ENCODE data around the gene WDR4.

DNA sequence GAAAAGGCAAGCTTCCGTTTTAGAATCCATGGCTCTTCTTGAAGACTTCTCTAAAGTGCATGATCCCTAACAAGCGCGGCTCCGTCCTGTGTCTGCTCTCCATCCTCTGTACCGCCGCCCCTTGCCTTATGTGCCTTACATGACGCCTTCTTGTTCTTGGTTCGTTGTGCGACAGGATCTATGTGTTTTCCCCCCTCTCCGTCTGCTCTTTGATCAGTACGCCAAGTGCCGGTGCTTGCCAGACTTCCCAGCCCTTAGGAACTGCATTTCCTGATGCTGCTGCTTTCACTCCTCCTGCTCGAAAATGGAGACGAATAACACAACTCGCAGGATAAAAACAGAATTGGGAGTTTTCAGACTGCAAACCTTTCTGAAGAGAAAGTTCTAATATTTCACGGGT, 26.9 kb upstream of the WDR4 start:
- TF ChIP-seq ARNTL (CRISPR knock-in tag; IDR thresholded peaks at IDR 0.05; ENCODE audit: borderline replicate concordance, low read depth) (no peak), PATZ1 (CRISPR knock-in tag; IDR thresholded peaks at IDR 0.05; ENCODE audit: borderline replicate concordance) (no peak), ZFP30 (CRISPR knock-in tag; IDR thresholded peaks at IDR 0.05) (no peak), PPARA (CRISPR knock-in tag; IDR thresholded peaks at IDR 0.05; ENCODE audit: borderline replicate concordance) (no peak), RARB (CRISPR knock-in tag; IDR thresholded peaks at IDR 0.05) (no peak)
- TF ChIP-seq, protein P1, sequence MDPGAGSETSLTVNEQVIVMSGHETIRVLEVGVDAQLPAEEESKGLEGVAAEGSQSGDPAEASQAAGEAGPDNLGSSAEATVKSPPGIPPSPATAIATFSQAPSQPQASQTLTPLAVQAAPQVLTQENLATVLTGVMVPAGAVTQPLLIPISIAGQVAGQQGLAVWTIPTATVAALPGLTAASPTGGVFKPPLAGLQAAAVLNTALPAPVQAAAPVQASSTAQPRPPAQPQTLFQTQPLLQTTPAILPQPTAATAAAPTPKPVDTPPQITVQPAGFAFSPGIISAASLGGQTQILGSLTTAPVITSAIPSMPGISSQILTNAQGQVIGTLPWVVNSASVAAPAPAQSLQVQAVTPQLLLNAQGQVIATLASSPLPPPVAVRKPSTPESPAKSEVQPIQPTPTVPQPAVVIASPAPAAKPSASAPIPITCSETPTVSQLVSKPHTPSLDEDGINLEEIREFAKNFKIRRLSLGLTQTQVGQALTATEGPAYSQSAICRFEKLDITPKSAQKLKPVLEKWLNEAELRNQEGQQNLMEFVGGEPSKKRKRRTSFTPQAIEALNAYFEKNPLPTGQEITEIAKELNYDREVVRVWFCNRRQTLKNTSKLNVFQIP (CRISPR knock-in tag; IDR thresholded peaks at IDR 0.05; ENCODE audit: borderline replicate concordance, low read depth), result no peak
- TF ChIP-seq, protein P2, sequence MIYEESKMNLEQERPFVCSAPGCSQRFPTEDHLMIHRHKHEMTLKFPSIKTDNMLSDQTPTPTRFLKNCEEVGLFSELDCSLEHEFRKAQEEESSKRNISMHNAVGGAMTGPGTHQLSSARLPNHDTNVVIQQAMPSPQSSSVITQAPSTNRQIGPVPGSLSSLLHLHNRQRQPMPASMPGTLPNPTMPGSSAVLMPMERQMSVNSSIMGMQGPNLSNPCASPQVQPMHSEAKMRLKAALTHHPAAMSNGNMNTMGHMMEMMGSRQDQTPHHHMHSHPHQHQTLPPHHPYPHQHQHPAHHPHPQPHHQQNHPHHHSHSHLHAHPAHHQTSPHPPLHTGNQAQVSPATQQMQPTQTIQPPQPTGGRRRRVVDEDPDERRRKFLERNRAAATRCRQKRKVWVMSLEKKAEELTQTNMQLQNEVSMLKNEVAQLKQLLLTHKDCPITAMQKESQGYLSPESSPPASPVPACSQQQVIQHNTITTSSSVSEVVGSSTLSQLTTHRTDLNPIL (CRISPR knock-in tag; IDR thresholded peaks at IDR 0.05; ENCODE audit: low read depth), result no peak

All from SK-N-SH treated with all-trans-retinoic acid at 6 μM for 48 hours (cell line).